ENCODE measurements around the gene TLK1.
"Not testable (repeated sequence)": the region's sequence is repeated elsewhere in the genome, so short reads cannot be mapped to it uniquely, and the experiment has no call there.

- TF ChIP-seq, protein P1, sequence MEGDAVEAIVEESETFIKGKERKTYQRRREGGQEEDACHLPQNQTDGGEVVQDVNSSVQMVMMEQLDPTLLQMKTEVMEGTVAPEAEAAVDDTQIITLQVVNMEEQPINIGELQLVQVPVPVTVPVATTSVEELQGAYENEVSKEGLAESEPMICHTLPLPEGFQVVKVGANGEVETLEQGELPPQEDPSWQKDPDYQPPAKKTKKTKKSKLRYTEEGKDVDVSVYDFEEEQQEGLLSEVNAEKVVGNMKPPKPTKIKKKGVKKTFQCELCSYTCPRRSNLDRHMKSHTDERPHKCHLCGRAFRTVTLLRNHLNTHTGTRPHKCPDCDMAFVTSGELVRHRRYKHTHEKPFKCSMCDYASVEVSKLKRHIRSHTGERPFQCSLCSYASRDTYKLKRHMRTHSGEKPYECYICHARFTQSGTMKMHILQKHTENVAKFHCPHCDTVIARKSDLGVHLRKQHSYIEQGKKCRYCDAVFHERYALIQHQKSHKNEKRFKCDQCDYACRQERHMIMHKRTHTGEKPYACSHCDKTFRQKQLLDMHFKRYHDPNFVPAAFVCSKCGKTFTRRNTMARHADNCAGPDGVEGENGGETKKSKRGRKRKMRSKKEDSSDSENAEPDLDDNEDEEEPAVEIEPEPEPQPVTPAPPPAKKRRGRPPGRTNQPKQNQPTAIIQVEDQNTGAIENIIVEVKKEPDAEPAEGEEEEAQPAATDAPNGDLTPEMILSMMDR (IDR thresholded peaks at IDR 0.05), result not testable (repeated sequence)
- not testable (repeated sequence) for TF ChIP-seq POLR2A, EP300 (IDR thresholded peaks at IDR 0.05)
These were observed 2.0 kb upstream of the TLK1 start for GRCh38 chr2:171162522-171163197.

All from sigmoid colon (tissue), 4 donors.